Lower lobe of right lung (tissue), 2 donors: ENCODE measurements around the gene SLC39A13. TPM values are rescaled to one million over a fixed set of nuclear protein-coding genes. Genes with fewer than 3 reads are reported as not detected.
A peak's percentile ranks its signal among the peaks of the same experiment; 100 is the strongest.

ENCODE experiments used
- ATAC-seq, 2 donors: fragments of 200-7000 bp; cut with Tn5 transposase; one replicate each; pipeline ENCODE4 v1.9.1; 2020 to 2022; ENCODE audit warnings: mild to moderate bottlenecking in 2 of 2, moderate library complexity in 2 of 2
- DNase-seq: peaks from one replicate; pipeline ENCODE4 v3.0.0-alpha.2; 2020
- H3K27ac ChIP-seq: fragments of 200-600 bp; one replicate; pipeline ENCODE4 v1.8.0; 2022
- H3K27me3 ChIP-seq: fragments of 200-600 bp; one replicate; pipeline ENCODE4 v1.8.0; 2022; ENCODE audit warnings: low read depth
- H3K36me3 ChIP-seq: fragments of 200-600 bp; one replicate; pipeline ENCODE4 v1.8.0; 2022; ENCODE audit warnings: mild to moderate bottlenecking
- H3K4me1 ChIP-seq: fragments of 200-600 bp; one replicate; pipeline ENCODE4 v1.8.0; 2022
- H3K4me3 ChIP-seq: fragments of 200-600 bp; one replicate; pipeline ENCODE4 v1.8.0; 2022; ENCODE audit warnings: mild to moderate bottlenecking
- H3K9me3 ChIP-seq: fragments of 200-600 bp; one replicate; pipeline ENCODE4 v1.8.0; 2022
- intact Hi-C: fragments of 100-400 bp; cut with DNase I; formaldehyde crosslinking; loops from one replicate; pipeline ENCODE4 v1.11.0; 2022
- total RNA-seq: library from RNA; stranded (reverse); fragmentation: NEBNext Ultra II Directional; extraction: Animal tissue kit (Norgen Biotek cat#: 25700); gene quantifications from one replicate; pipeline ENCODE4 v1.2.1, GENCODE V29; 2021
- TF ChIP-seq, protein P1 (sequence below): fragments of 200-600 bp; IDR thresholded peaks from one replicate; pipeline ENCODE4 v1.8.0; 2022; ENCODE audit warnings: antibody characterized with exemption, mild to moderate bottlenecking
- donor health status: DM: no; HTN: yes; CAD: no; lungs with severe emphysema.

SLC39A13 gene
- total RNA-seq, 1 donor from 2014 or later: 48.0 TPM

DNA sequence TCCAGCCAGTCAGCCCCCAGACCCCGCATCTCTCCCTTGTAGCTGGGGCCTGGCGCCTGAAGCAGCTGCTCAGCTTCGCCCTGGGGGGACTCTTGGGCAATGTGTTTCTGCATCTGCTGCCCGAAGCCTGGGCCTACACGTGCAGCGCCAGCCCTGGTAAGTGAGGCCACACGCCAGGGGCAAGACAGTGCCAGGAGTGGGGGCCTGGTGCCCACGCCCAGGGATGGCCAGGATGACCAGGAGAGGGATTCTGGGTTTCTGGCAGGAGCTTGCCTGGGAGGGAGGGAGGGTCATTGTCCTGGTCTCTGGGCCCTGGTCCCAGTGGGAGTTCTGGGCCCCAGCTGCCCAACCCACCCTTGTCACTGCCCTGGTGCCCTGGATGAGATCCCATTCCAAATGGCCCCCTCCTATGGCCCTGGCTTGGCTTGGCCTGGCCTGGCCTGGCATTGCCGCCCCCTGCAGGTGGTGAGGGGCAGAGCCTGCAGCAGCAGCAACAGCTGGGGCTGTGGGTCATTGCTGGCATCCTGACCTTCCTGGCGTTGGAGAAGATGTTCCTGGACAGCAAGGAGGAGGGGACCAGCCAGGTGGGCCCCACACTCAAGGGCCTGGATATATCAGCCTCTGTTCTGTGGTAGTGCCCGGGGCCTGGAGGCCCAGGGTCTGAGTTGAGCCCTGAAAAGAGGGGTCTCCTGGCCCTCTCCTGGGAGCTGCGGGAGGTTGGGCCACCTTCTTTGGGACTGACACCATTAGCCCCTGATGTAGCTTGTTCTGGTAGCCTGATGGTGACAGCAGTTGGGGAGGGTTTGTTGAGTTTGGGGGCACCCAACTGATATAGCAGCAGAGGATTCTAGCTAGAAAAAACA, 3.7 kb downstream of the SLC39A13 start:
- peak; percentile 75 for DNase-seq
- ATAC-seq: no peak
- H3K27me3 ChIP-seq: no peaks in the 10 kb centered on the region
- H3K27ac ChIP-seq: no peak overlapping the region
- peaks cover 51% of the 10 kb centered on the region for H3K4me1 ChIP-seq
- H3K9me3 ChIP-seq: no peaks in the 10 kb centered on the region
- intact Hi-C loops: no loop called here
- no peak overlapping the region for H3K4me3 ChIP-seq
- peaks cover 41% of the 10 kb centered on the region for H3K36me3 ChIP-seq
- TF ChIP-seq, protein P1, sequence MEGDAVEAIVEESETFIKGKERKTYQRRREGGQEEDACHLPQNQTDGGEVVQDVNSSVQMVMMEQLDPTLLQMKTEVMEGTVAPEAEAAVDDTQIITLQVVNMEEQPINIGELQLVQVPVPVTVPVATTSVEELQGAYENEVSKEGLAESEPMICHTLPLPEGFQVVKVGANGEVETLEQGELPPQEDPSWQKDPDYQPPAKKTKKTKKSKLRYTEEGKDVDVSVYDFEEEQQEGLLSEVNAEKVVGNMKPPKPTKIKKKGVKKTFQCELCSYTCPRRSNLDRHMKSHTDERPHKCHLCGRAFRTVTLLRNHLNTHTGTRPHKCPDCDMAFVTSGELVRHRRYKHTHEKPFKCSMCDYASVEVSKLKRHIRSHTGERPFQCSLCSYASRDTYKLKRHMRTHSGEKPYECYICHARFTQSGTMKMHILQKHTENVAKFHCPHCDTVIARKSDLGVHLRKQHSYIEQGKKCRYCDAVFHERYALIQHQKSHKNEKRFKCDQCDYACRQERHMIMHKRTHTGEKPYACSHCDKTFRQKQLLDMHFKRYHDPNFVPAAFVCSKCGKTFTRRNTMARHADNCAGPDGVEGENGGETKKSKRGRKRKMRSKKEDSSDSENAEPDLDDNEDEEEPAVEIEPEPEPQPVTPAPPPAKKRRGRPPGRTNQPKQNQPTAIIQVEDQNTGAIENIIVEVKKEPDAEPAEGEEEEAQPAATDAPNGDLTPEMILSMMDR: peak; percentile 78

DNA sequence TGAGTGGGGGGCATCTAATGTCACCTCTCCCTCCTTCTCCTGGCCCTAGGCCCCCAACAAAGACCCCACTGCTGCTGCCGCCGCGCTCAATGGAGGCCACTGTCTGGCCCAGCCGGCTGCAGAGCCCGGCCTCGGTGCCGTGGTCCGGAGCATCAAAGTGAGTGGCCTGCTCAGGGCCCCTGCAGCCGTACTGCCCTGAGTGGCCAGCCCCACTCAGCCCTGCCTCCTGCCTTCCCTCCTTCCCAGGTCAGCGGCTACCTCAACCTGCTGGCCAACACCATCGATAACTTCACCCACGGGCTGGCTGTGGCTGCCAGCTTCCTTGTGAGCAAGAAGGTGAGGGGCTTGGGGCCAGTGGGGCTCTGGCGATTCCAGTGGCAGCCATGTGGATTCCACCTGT, 5.0 kb downstream of the SLC39A13 start:
- intact Hi-C loops: no loop called here
- H3K27me3 ChIP-seq: no peaks in the 10 kb centered on the region
- no peak overlapping the region for H3K4me3 ChIP-seq
- no peak for ATAC-seq
- no peak for DNase-seq
- H3K9me3 ChIP-seq: no peaks in the 10 kb centered on the region
- H3K36me3 ChIP-seq: peaks cover 54% of the 10 kb centered on the region
- H3K4me1 ChIP-seq: peaks cover 47% of the 10 kb centered on the region
- peak overlapping the region; percentile 49 for H3K27ac ChIP-seq
- TF ChIP-seq, protein P1: no peak

GRCh38 chr11:47413908-47414684, 5.7 kb downstream of the SLC39A13 start:
- intact Hi-C loops: no loop called here
- H3K27me3 ChIP-seq: no peaks in the 10 kb centered on the region
- peak overlapping the region; percentile 58 for H3K27ac ChIP-seq
- H3K4me1 ChIP-seq: peaks cover 43% of the 10 kb centered on the region
- ATAC-seq (no peak), DNase-seq (no peak)
- TF ChIP-seq, protein P1: no peak
- no peak overlapping the region for H3K4me3 ChIP-seq
- H3K9me3 ChIP-seq: no peaks in the 10 kb centered on the region
- H3K36me3 ChIP-seq: peaks cover 61% of the 10 kb centered on the region

DNA sequence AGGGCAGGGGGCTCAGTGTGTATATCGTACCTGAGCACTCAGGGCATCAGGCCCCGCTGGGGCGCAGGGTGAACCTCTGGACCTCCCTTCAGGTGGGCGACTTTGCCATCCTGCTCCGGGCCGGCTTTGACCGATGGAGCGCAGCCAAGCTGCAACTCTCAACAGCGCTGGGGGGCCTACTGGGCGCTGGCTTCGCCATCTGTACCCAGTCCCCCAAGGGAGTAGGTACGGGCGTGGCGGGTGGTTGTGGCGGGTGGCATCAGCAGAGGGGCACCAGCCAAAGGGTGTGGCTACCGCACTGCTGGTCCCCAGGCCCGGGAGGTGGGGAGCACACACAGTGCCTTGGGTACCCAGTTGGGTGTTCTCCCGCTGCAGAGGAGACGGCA, 6.3 kb downstream of the SLC39A13 start:
- peaks cover 38% of the 10 kb centered on the region for H3K4me1 ChIP-seq
- H3K36me3 ChIP-seq: peaks cover 67% of the 10 kb centered on the region
- no peaks in the 10 kb centered on the region for H3K27me3 ChIP-seq
- H3K9me3 ChIP-seq: no peaks in the 10 kb centered on the region
- DNase-seq (no peak), ATAC-seq (no peak)
- intact Hi-C loops: no loop called here
- TF ChIP-seq, protein P1: no peak
- H3K27ac ChIP-seq: peak overlapping the region; percentile 58
- H3K4me3 ChIP-seq: no peak overlapping the region

DNA sequence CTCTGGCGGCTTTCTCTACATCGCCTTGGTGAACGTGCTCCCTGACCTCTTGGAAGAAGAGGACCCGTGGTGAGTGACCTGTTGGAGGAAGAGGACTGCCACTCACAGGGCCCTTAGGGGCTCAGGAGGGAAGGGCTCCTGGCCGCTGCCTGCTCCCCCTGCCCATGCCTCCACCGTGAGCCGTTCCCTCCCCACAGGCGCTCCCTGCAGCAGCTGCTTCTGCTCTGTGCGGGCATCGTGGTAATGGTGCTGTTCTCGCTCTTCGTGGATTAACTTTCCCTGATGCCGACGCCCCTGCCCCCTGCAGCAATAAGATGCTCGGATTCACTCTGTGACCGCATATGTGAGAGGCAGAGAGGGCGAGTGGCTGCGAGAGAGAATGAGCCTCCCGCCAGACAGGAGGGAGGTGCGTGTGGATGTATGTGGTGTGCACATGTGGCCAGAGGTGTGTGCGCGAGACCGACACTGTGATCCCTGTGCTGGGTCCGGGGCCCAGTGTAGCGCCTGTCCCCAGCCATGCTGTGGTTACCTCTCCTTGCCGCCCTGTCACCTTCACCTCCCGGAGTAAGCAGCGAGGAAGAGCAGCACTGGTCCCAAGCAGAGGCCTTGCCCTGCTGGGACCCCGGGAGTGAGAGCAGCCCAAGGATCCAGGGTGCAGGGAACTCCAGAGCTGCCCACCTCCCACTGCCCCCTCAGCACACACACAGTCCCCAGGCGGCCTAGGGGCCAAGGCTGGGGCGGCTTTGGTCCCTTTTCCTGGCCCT, 6.9 kb downstream of the SLC39A13 start:
- intact Hi-C loops: no loop called here
- H3K4me1 ChIP-seq: peaks cover 32% of the 10 kb centered on the region
- no peaks in the 10 kb centered on the region for H3K9me3 ChIP-seq
- DNase-seq: no peak
- ATAC-seq: no peak
- peak overlapping the region; percentile 4 for H3K4me3 ChIP-seq
- H3K27ac ChIP-seq: peak overlapping the region; percentile 85
- H3K36me3 ChIP-seq: peaks cover 73% of the 10 kb centered on the region
- TF ChIP-seq, protein P1: no peak
- H3K27me3 ChIP-seq: no peaks in the 10 kb centered on the region
